Naive thymus-derived CD4-positive, alpha-beta T cell (primary cell): ENCODE data around the gene TPP2. TPM values are rescaled to one million over a fixed set of nuclear protein-coding genes. Genes with fewer than 3 reads are reported as not detected.
A peak's percentile ranks its signal among the peaks of the same experiment; 100 is the strongest.

Source experiments
- ATAC-seq: fragments of 150-1000 bp; cut with Tn5 transposase; 2 replicates; pipeline ENCODE4 v1.10.0; 2021; ENCODE audit warnings: mild to moderate bottlenecking, moderate library complexity
- CTCF ChIA-PET: fragments of 350-600 bp; sonication (Branson Sonifier 250); formaldehyde crosslinking; loops from one replicate; lab custom pipeline; 2021; ENCODE audit warnings: antibody characterized with exemption; lab: Charles Lee
- POLR2A ChIA-PET: fragments of 350-600 bp; sonication (Branson Sonifier 250); formaldehyde crosslinking; loops from one replicate; lab custom pipeline; 2021; ENCODE audit warnings: antibody characterized with exemption, inconsistent platforms; lab: Charles Lee
- DNase-seq, 9 donors: peaks; one replicate each; pipeline versions ENCODE4 v3.0.0 to v3.0.0-alpha.2; 2020 to 2022; ENCODE audit warnings: mixed read lengths in 1 of 9
- H3K27ac ChIP-seq: one replicate; pipeline ENCODE4 v1.7.0; 2013; ENCODE audit warnings: mild to moderate bottlenecking, low read depth, low read length, moderate library complexity
- H3K27me3 ChIP-seq, 2 donors: one replicate each; pipeline ENCODE4 v1.7.0; 2013; ENCODE audit warnings: low read length in 2 of 2, mild to moderate bottlenecking in 2 of 2, moderate library complexity in 2 of 2; ENCODE audit not compliant: control insufficient read depth in 2 of 2, insufficient read depth in 2 of 2
- H3K36me3 ChIP-seq, 3 experiments: 1 replicate in 2 of 3; 2 replicates in 1 of 3; pipeline ENCODE4 v1.7.0; 2013; ENCODE audit warnings: low read length in 3 of 3, mild to moderate bottlenecking in 3 of 3, moderate library complexity in 1 of 3; ENCODE audit not compliant: insufficient read depth in 3 of 3, control insufficient read depth in 2 of 3
- H3K4me1 ChIP-seq, 2 donors: one replicate each; pipeline ENCODE4 v1.7.0; 2013; ENCODE audit warnings: low read length in 2 of 2, mild to moderate bottlenecking in 2 of 2, moderate library complexity in 1 of 2; ENCODE audit not compliant: control insufficient read depth in 2 of 2, insufficient read depth in 2 of 2
- H3K4me3 ChIP-seq: 2 replicates; pipeline ENCODE4 v1.7.0; 2013; ENCODE audit warnings: mild to moderate bottlenecking, low read length
- H3K9me3 ChIP-seq, 3 experiments: 1 replicate in 2 of 3; 2 replicates in 1 of 3; pipeline ENCODE4 v1.7.0; 2013; ENCODE audit warnings: low read length in 3 of 3; ENCODE audit not compliant: control insufficient read depth in 2 of 3
- H3K27ac Mint-ChIP-seq, 9 donors: one replicate each; pipeline ENCODE4 v1.8.0; 2020 to 2022; ENCODE audit warnings: mixed read lengths in 9 of 9, mild to moderate bottlenecking in 8 of 9, moderate library complexity in 5 of 9, inconsistent platforms in 2 of 9
- H3K27me3 Mint-ChIP-seq, 5 donors: one replicate each; pipeline ENCODE4 v1.8.0; 2021 to 2022; ENCODE audit warnings: mixed read lengths in 5 of 5, mild to moderate bottlenecking in 1 of 5
- H3K36me3 Mint-ChIP-seq, 5 donors: one replicate each; pipeline ENCODE4 v1.8.0; 2020 to 2022; ENCODE audit warnings: mixed read lengths in 5 of 5, mild to moderate bottlenecking in 3 of 5, inconsistent platforms in 1 of 5
- H3K4me1 Mint-ChIP-seq, 7 donors: one replicate each; pipeline ENCODE4 v1.8.0; 2020 to 2022; ENCODE audit warnings: mixed read lengths in 7 of 7, mild to moderate bottlenecking in 3 of 7, inconsistent platforms in 1 of 7
- H3K4me3 Mint-ChIP-seq, 10 donors: one replicate each; pipeline ENCODE4 v1.8.0; 2020 to 2022; ENCODE audit warnings: mild to moderate bottlenecking in 10 of 10, mixed read lengths in 10 of 10, moderate library complexity in 6 of 10, inconsistent platforms in 2 of 10
- H3K9me3 Mint-ChIP-seq, 11 donors: one replicate each; pipeline ENCODE4 v1.8.0; 2020 to 2022; ENCODE audit warnings: mixed read lengths in 11 of 11, mild to moderate bottlenecking in 4 of 11, inconsistent platforms in 1 of 11, moderate library complexity in 1 of 11
- intact Hi-C, 2 donors: fragments of 100-400 bp; cut with micrococcal nuclease; formaldehyde crosslinking; loops; one replicate each; pipeline ENCODE4 v1.15.1; 2023
- polyA plus RNA-seq, 2 donors: library from polyadenylated mRNA; unstranded; fragments of 300-500 nt; fragmentation: Illumina TruSeq; gene quantifications; one replicate each; pipeline ENCODE4 v1.2.3, GENCODE V29; 2021
- total RNA-seq, 6 experiments: library from RNA in 5 of 6; stranded (reverse) in 5 of 6; gene quantifications; 1 replicate in 5 of 6; 2 replicates in 1 of 6; pipeline ENCODE4 v1.2.3 and lab custom pipeline; 2021 to 2026

Gene TPP2
- total and polyA plus RNA-seq, 7 experiments from 2014 or later, result 49.4 to 158 (median 112) TPM

- Mint-ChIP-seq H3K27me3 (peaks cover 0 to 9% (median 0%) of the 10 kb centered on the region in 5 donors), H3K4me1 (peaks cover 5 to 29% (median 21%) of the 10 kb centered on the region in 7 donors), H3K4me3 (no peak overlapping the region), H3K9me3 (no peaks in the 10 kb centered on the region), H3K27ac (peak overlapping the region in 1 of 9 donors; percentile 32), H3K36me3 (no peaks in the 10 kb centered on the region)
- no peak for ATAC-seq
- Histone ChIP-seq H3K4me1 (peaks cover 9 to 10% of the 10 kb centered on the region in 2 donors), H3K4me3 (no peak overlapping the region), H3K9me3 (no peaks in the 10 kb centered on the region), H3K36me3 (no peaks in the 10 kb centered on the region), H3K27me3 (no peaks in the 10 kb centered on the region), H3K27ac (no peak overlapping the region)
- no peak for DNase-seq
- ChIA-PET POLR2A (interaction anchor here (0.5 to 1.2 kb wide), 3 partner anchors 8 to 256 kb away, joined by 3 to 4 read pairs (median 3); partner anchors contain the start of gene ERCC5), CTCF (interaction anchor here (0.8 to 3.4 kb wide), 3 partner anchors 8 to 15 kb away, joined by 3 to 23 read pairs (median 4); no protein-coding TSS in a partner anchor)
- intact Hi-C loops, result no loop called here
Observed at GRCh38 chr13:102589301-102589822, 7.4 kb upstream of the TPP2 start.

GRCh38 chr13:102591988-102592781 lies 4.6 kb upstream of the TPP2 start:
- peaks cover 0 to 2% (median 0%) of the 10 kb centered on the region in 5 donors for H3K36me3 Mint-ChIP-seq
- CTCF ChIA-PET, result interaction anchor here (0.7 to 3.4 kb wide), 14 partner anchors 10 to 258 kb away, joined by 3 to 23 read pairs (median 4); no protein-coding TSS in a partner anchor
- POLR2A ChIA-PET, result interaction anchor here (0.7 to 9.6 kb wide), 17 partner anchors 9 to 255 kb away, joined by 3 to 351 read pairs (median 5); partner anchors contain the start of genes ERCC5 and TEX30

GRCh38 chr13:102593466-102593865 lies 3.3 kb upstream of the TPP2 start:
- H3K27ac Mint-ChIP-seq, result peak overlapping the region; percentile 67 to 100 (median 96)
- H3K9me3 Mint-ChIP-seq, result peaks cover 0 to 3% (median 0%) of the 10 kb centered on the region in 11 donors
- H3K27ac ChIP-seq, result peak overlapping the region; percentile 34
- H3K4me1 Mint-ChIP-seq, result peaks cover 14 to 40% (median 39%) of the 10 kb centered on the region in 7 donors
- peaks cover 0 to 5% (median 0%) of the 10 kb centered on the region in 3 experiments for H3K36me3 ChIP-seq
- H3K27me3 ChIP-seq, result no peaks in the 10 kb centered on the region
- H3K4me3 ChIP-seq, result no peak overlapping the region
- intact Hi-C loops, result loop anchor here in 1 of 2 donors (2.0 to 10.0 kb wide), 4 partner anchors 15 to 969 kb away; no protein-coding TSS in a partner anchor
- DNase-seq (no peak), ATAC-seq (no peak)
- no peaks in the 10 kb centered on the region for H3K27me3 Mint-ChIP-seq
- H3K4me3 Mint-ChIP-seq, result peak overlapping the region in 4 of 10 donors; percentile 5 to 97 (median 61)
- H3K4me1 ChIP-seq, result peaks cover 18 to 25% of the 10 kb centered on the region in 2 donors
- H3K36me3 Mint-ChIP-seq, result peaks cover 0 to 8% (median 0%) of the 10 kb centered on the region in 5 donors
- ChIA-PET POLR2A (interaction anchor here (1.1 to 9.6 kb wide), 7 partner anchors 10 to 254 kb away, joined by 3 to 351 read pairs (median 19); partner anchors contain the start of genes ERCC5 and TEX30), CTCF (interaction anchor here (0.7 to 1.3 kb wide), 4 partner anchors 11 to 253 kb away, joined by 3 read pairs; no protein-coding TSS in a partner anchor)
- H3K9me3 ChIP-seq, result no peaks in the 10 kb centered on the region

More at GRCh38 chr13:102591988-102592781, 4.6 kb upstream of the TPP2 start:
- H3K27me3 Mint-ChIP-seq, result no peaks in the 10 kb centered on the region
- peak overlapping the region; percentile 92 to 100 (median 96) for H3K4me3 Mint-ChIP-seq
- Histone ChIP-seq H3K27me3 (no peaks in the 10 kb centered on the region), H3K4me3 (peak overlapping the region; percentile 89), H3K9me3 (no peaks in the 10 kb centered on the region), H3K27ac (peak overlapping the region; percentile 76), H3K36me3 (peaks cover 0 to under 1% (median 0%) of the 10 kb centered on the region in 3 experiments), H3K4me1 (peaks cover 18 to 25% of the 10 kb centered on the region in 2 donors)
- peak overlapping the region; percentile 94 to 100 (median 97) for H3K27ac Mint-ChIP-seq
- peaks cover 8 to 42% (median 36%) of the 10 kb centered on the region in 7 donors for H3K4me1 Mint-ChIP-seq
- DNase-seq, result peak; percentile 49 to 82 (median 76)
- peak; percentile 14 for ATAC-seq
- intact Hi-C loops, result loop anchor here (1.0 to 10.0 kb wide), 15 partner anchors 11 to 967 kb away; partner anchors contain the start of genes TEX30 (in 2 of the 2) and ERCC5 (in 1 of the 2)
- H3K9me3 Mint-ChIP-seq, result no peaks in the 10 kb centered on the region

GRCh38 chr13:102597029-102597961 lies 509 bp downstream of the TPP2 start:
- intact Hi-C loops, result loop anchor here (2.0 to 10.0 kb wide), 3 partner anchors 16 to 972 kb away; no protein-coding TSS in a partner anchor
- DNase-seq (peak in 3 of 9 donors; percentile 11 to 36 (median 29)), ATAC-seq (no peak)
- POLR2A ChIA-PET, result interaction anchor here (0.6 to 9.6 kb wide), 18 partner anchors 8 to 1923 kb away, joined by 3 to 351 read pairs (median 7); partner anchors contain the start of genes ERCC5, TEX30 and TMTC4
- H3K4me3 ChIP-seq, result peak overlapping the region; percentile 97
- H3K27me3 ChIP-seq, result no peaks in the 10 kb centered on the region
- peaks cover 0 to 5% (median 0%) of the 10 kb centered on the region in 3 experiments for H3K36me3 ChIP-seq
- H3K9me3 Mint-ChIP-seq, result peaks cover 0 to 3% (median 0%) of the 10 kb centered on the region in 11 donors
- no peaks in the 10 kb centered on the region for H3K27me3 Mint-ChIP-seq
- H3K27ac Mint-ChIP-seq, result peak overlapping the region; percentile 99 to 100 (median 100)
- H3K4me1 Mint-ChIP-seq, result peaks cover 40 to 70% (median 66%) of the 10 kb centered on the region in 7 donors
- peaks cover 30 to 46% of the 10 kb centered on the region in 2 donors for H3K4me1 ChIP-seq
- CTCF ChIA-PET, result interaction anchor here (0.6 to 4.1 kb wide), 2 partner anchors 48 to 249 kb away, joined by 3 to 26 read pairs; partner anchors contain the start of gene ERCC5
- H3K36me3 Mint-ChIP-seq, result peaks cover 0 to 22% (median 6%) of the 10 kb centered on the region in 5 donors
- peak overlapping the region; percentile 94 for H3K27ac ChIP-seq
- no peaks in the 10 kb centered on the region for H3K9me3 ChIP-seq
- H3K4me3 Mint-ChIP-seq, result peak overlapping the region; percentile 90 to 99 (median 98)

GRCh38 chr13:102598061-102598460 lies 1.3 kb downstream of the TPP2 start:
- Histone ChIP-seq H3K27me3 (no peaks in the 10 kb centered on the region), H3K36me3 (peaks cover 0 to 5% (median 0%) of the 10 kb centered on the region in 3 experiments), H3K9me3 (no peaks in the 10 kb centered on the region), H3K4me3 (peak overlapping the region; percentile 97), H3K27ac (peak overlapping the region; percentile 94), H3K4me1 (peaks cover 31 to 46% of the 10 kb centered on the region in 2 donors)
- Mint-ChIP-seq H3K27ac (peak overlapping the region; percentile 95 to 100 (median 96)), H3K9me3 (peaks cover 0 to 3% (median 0%) of the 10 kb centered on the region in 11 donors), H3K36me3 (peaks cover 0 to 22% (median 7%) of the 10 kb centered on the region in 5 donors), H3K4me1 (peaks cover 42 to 72% (median 68%) of the 10 kb centered on the region in 7 donors), H3K4me3 (peak overlapping the region; percentile 90 to 99 (median 94)), H3K27me3 (no peaks in the 10 kb centered on the region)
- DNase-seq, result no peak
- ChIA-PET CTCF (interaction anchor here (0.6 to 4.1 kb wide), 2 partner anchors 48 to 248 kb away, joined by 3 to 26 read pairs; partner anchors contain the start of gene ERCC5), POLR2A (interaction anchor here (0.6 to 9.6 kb wide), 11 partner anchors 9 to 249 kb away, joined by 3 to 351 read pairs (median 14); partner anchors contain the start of genes ERCC5 and TEX30)
- intact Hi-C loops, result loop anchor here (5.0 to 10.0 kb wide), 2 partner anchors 84 to 973 kb away; no protein-coding TSS in a partner anchor
- ATAC-seq, result no peak
